GM18505 (cell line): Measurements from ENCODE around the gene DIAPH3.
"Not testable (repeated sequence)": the region's sequence is repeated elsewhere in the genome, so short reads cannot be mapped to it uniquely, and the experiment has no call there.

ENCODE experiments used
- ATAC-seq: cut with Tn5 transposase; IDR thresholded peaks from one replicate; pipeline ENCODE4 v1.9.1; 2021; ENCODE audit not compliant: unreplicated experiment
- POLR2A ChIP-seq: IDR thresholded peaks from 4 replicates; pipeline ENCODE4 v1.6.1; 2011; ENCODE audit warnings: borderline replicate concordance; ENCODE audit not compliant: insufficient read depth, insufficient read length; ENCODE audit errors: extremely low read depth

DIAPH3 gene

GRCh38 chr13:60047918-60048317, 115.8 kb downstream of the DIAPH3 start:
- TF ChIP-seq POLR2A: no peak
- no peak for ATAC-seq

DNA sequence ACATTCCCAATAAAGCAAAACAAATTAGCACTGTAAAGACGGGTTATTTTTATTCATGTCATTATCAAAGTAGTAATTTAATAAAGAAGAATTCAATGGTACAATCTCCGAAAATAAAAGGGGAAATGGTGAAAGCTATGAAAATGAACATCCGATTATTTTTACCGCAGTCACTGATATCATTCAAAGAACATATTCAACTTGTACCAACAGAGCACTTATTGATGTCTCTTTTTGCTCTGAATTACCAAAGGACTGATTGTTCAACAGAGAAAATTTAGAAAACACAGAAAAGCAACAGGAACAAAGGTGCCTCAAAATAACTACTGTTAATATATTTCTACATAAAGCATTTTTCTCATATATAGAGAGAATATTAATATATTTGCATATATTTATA, 119.4 kb downstream of the DIAPH3 start:
- ATAC-seq: no peak
- TF ChIP-seq POLR2A: no peak

GRCh38 chr13:60043262-60043661, 120.5 kb downstream of the DIAPH3 start:
- TF ChIP-seq POLR2A: no peak
- ATAC-seq: no peak

GRCh38 chr13:60040668-60041067, 123.1 kb downstream of the DIAPH3 start:
- ATAC-seq: not testable (repeated sequence)

DNA sequence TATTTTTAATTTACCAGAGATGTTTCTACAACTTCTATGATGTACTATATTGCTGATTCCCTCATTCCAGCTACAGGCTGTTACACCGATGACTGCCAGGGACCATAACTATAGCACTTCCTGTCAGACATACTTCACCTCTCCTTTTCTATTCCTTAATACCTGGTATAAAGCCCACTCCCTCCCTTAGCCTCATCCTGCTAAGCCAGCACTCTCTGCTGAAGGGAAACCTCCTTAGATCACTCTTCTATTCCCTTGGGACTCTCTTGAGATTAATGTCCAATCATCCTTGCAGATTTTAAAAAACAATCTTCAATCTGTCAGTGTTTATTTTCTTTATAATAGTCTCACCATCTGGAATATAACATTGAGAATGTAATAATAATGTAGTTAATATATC, 127.9 kb downstream of the DIAPH3 start:
- no peak for ATAC-seq
- TF ChIP-seq POLR2A: no peak

DNA sequence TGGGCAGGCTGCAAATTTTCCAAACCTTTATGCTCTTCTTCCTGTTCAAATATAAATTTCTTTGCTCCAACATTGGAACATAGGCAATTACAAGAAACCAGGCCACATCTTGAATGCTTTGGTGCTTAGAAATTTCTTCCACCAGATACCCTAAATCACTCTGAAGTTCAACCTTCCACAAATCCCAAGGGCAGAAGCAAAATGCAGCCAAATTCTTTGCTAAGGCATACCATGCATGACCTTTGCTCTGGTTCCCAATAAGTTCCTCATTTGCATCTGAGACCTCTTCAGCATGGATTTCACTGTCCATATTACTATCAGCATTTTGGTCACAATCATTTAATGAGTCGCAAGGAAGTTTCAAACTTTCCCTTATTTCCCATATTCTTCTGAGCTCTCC, 130.9 kb downstream of the DIAPH3 start:
- TF ChIP-seq POLR2A: no peak
- no peak for ATAC-seq

DNA sequence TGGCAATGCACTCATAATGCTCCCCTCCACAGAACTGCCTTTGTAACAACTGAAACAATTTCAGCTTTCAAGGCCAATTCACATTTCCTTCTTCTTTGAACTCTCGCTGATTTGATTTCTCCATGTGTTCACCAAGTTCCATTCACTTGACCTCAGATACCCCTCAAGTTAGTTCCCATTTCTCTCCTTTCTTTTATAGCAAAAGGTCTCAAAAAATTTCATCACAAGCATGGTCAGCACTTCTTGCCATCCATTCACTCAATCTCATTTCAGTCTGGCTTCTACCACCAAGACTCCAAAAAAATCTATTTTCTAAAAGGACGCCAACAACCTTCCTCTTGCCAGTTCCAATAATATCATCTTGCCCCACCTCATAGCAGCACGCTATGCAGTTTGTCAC, 135.7 kb downstream of the DIAPH3 start:
- ATAC-seq: no peak
- no peak for TF ChIP-seq POLR2A

DNA sequence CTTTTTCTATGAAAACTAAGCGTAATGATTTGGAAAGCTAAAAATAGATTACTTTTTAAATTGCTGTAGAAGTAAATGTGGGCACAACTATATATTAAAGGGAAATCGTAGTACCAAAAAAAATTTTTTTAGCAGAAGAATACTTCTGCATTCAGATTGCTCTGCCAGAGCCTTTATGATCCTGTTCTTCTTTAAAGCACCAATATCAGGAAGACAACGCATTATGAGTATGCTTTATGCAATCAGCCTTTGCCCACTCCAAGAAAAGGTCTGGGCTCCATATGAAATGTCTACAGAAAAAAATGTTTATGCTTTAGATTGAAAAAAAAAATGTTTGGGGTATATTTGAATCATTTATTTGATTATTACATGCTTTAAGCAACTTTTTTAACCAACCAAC, 137.4 kb downstream of the DIAPH3 start:
- TF ChIP-seq POLR2A: no peak
- ATAC-seq: no peak

DNA sequence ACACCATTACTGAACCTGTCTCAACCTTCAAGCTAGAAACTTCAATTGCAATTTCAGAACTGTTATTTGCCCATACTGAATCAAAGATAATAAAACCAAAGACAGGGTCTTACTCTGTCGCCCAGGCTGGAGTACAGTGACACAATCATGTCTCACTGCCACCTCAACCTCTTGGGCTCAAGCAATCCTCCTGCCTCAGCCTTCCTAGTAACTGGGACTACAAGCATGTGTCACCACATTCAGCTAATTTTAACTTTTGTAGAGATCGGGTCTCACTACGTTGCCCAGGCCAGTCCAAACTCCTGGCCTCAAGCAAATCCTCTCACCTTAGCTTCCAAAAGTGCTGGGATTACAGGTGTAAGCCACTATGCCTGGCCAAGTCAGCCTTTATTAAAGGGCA, 143.4 kb downstream of the DIAPH3 start:
- TF ChIP-seq POLR2A: no peak
- no peak for ATAC-seq

DNA sequence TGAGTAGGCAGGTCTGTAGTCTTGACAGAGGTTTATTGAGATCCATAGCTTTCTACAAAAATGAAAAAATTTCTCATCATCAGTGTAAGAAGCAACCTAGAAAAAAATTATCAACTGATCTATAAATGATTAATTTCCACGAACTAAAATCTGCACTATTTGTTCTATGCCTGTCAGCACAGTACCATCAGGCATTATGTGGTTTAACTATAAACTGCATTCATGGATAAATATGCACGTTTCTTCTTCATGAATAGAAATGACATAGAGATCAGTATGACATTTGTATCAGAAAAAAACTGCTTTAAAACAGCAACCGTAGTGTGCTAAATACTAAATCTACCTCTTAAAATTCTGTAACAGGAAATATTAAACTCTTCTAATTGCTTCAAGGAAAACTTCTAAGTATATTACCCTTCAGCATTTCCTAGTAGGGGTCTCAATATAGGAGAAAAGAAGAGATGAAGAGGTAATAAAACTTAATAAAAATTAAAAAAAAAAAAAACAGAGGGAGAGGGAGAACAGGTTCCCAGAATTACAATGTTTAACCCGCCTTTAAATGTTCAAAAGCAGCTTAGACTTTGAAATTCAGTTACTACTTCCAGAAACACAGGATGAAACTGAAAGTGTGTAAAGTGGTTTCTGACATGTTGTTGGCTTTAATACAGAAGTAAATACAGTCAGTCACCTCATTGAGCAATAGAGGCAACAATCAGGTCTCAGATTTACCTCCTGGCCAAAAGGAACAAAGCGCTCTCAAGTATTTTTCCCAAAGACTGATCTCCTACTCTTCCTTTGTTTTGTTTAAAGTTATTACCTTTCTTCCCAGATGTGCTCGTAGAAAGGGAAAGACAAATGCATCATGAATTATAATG, 144.4 kb downstream of the DIAPH3 start:
- TF ChIP-seq POLR2A: no peak
- peak; percentile 80 for ATAC-seq

DNA sequence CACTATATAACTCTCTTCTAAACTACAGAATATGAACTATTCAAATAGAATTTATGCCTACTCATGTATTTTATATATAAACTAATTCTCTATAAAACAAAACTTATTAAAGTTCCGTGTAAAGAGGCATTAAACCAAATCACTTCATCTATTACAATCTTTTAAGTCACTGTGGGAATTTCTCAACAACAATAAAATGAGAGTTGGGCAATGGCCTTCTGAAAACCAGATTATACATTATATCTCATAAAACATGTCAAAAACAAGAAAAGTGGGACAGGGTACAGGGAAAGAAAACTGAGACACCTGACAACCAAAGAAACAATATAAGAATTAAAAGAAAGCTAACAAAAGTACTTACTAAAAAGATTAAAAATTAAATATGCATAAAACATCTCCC, 145.2 kb downstream of the DIAPH3 start:
- no peak for TF ChIP-seq POLR2A
- ATAC-seq: no peak

DNA sequence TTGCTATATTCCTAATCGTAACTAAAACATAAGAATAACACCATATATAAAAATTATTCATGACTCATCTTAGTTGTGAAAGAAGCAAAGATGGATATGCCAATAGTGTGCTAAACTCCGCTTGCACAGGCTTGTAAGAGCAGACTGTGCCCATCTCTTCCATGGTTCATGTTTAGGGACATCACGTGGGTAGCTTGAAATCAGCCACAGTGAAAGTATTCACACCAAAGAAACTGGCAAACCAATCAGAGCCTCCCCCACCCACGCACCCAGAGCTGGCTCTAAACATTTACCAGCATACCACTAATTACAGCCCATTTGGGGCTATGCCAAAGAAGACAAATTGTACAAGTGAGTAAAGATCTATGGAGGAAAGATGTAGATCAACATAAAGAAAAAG, 147.5 kb downstream of the DIAPH3 start:
- no peak for TF ChIP-seq POLR2A
- ATAC-seq: no peak

DNA sequence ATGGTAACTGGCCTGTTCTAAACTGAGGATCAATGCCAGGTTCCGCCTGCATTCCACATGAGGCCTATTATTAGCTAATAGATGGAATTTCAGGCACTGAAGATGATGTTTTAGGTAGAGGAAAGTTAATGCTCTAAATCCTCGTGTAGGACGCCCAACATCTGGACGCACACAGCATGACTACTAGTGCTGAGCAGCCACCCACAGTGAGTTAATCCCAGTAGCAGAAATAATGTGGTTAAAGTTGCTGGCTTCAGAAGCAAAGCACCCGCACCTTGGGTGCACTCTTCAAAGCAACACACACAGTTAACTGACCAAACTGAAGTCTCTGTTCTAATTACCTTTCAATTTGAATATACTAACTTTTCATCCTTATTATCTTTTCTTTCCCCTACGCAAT, 150.6 kb downstream of the DIAPH3 start:
- no peak for TF ChIP-seq POLR2A
- ATAC-seq: no peak

DNA sequence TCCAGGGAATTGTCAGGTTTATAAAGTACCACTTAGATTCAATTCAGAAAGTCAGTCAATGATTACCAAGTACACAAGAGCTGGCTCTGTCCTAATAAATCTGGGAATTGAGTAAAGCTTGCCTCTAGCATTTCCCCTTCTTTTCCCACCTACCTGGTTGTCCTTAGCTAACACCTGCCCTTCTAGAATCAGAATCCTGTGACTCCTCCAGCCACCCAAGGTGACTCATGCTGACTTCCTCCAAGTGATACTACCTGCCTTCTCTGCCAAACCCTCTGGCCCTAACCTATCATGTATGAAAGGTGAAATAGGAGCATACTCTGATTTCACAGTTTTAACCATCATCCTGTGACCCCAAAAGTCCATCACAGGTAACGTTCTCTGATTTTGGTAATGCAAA, 151.2 kb downstream of the DIAPH3 start:
- ATAC-seq: no peak
- no peak for TF ChIP-seq POLR2A

- ATAC-seq: no peak
- no peak for TF ChIP-seq POLR2A
Measured at GRCh38 chr13:60009300-60010253, 154.2 kb downstream of the DIAPH3 start.

DNA sequence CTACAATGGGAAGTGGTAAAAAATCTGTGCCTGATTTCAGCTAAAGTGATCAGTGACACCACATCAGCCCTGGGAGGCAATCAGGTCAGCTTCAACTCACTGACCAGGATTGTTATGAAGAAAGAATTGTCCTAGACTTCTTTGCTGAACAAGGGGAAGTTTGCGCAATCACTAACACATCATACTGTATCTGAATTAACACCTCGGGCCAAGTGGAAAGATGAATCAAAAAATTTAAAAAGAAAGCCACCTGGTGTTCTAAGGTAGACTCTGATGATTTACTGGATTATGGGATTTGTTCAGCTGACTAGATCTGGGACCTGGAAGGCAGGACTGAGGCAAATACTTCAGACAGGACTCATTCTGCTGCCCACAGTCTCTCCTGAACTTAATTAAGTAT, 161.8 kb downstream of the DIAPH3 start:
- TF ChIP-seq POLR2A: no peak
- no peak for ATAC-seq
